Testis (tissue), 3 donors: ENCODE results near the gene EFCAB7. TPM values are rescaled to one million over a fixed set of nuclear protein-coding genes. Genes with fewer than 3 reads are reported as not detected.

Experiments
- DNase-seq: peaks from one replicate; pipeline ENCODE4 v3.0.0-alpha.2; 2019
- H3K27ac ChIP-seq, 2 donors: fragments of 200-600 bp; sonication (generic); one replicate each; pipeline ENCODE4 v1.5.1; 2019
- H3K27me3 ChIP-seq: fragments of 200-600 bp; sonication (generic); one replicate; pipeline ENCODE4 v1.5.1; 2019
- H3K36me3 ChIP-seq: fragments of 200-600 bp; sonication (generic); one replicate; pipeline ENCODE4 v1.5.1; 2017; ENCODE audit warnings: low read depth; ENCODE audit errors: missing control alignments
- H3K4me1 ChIP-seq: fragments of 200-600 bp; sonication (generic); one replicate; pipeline ENCODE4 v1.5.1; 2019
- H3K4me3 ChIP-seq, 2 donors: fragments of 200-600 bp; sonication (generic); one replicate each; pipeline ENCODE4 v1.5.1; 2017 to 2019
- H3K9me3 ChIP-seq: fragments of 200-600 bp; sonication (generic); one replicate; pipeline ENCODE4 v1.5.1; 2017
- POLR2A ChIP-seq: fragments of 450-650 bp; IDR thresholded peaks from one replicate; pipeline ENCODE4 v1.6.1; 2017; ENCODE audit warnings: antibody characterized with exemption, mild to moderate bottlenecking, moderate library complexity
- WGBS, 2 donors: methylation state at CpG; one replicate each; pipeline ENCODE4 v1.1.5; 2018; 5-methylcytosine and 5-hydroxymethylcytosine counted together
- intact Hi-C: fragments of 100-400 bp; cut with DNase I; formaldehyde crosslinking; loops from one replicate; pipeline ENCODE4 v1.15.1; 2023; ENCODE audit warnings: low total_unique reads
- polyA plus RNA-seq: library from polyadenylated mRNA; stranded (reverse); fragments of 350-450 nt; fragmentation: Illumina TruSeq; extraction: RNeasy Lipid Tissue Mini Kit (QIAGEN cat#74804); gene quantifications from one replicate; pipeline ENCODE4 v1.2.3, GENCODE V29; 2014; ENCODE audit warnings: low read depth, low replicate concordance; ENCODE audit not compliant: insufficient read depth
- total RNA-seq, 2 donors: library from RNA; depleted of rRNA; stranded (reverse); fragments of >200 nt; gene quantifications; one replicate each; pipeline ENCODE4 v1.2.3, GENCODE V29; 2016
- TF ChIP-seq, protein P1 (sequence below), 3 experiments: fragments of 450-650 bp in 2 of 3; fragments of 200-600 bp in 1 of 3; sonication (generic) in 1 of 3; IDR thresholded peaks; one replicate each; pipeline ENCODE4 v1.5.1; 2016 to 2019; ENCODE audit warnings: antibody characterized with exemption in 3 of 3, mild to moderate bottlenecking in 2 of 3, moderate library complexity in 1 of 3

EFCAB7 gene
- total and polyA plus RNA-seq, 3 donors from 2014 or later: 15.2 to 18.2 (median 15.6) TPM

DNA sequence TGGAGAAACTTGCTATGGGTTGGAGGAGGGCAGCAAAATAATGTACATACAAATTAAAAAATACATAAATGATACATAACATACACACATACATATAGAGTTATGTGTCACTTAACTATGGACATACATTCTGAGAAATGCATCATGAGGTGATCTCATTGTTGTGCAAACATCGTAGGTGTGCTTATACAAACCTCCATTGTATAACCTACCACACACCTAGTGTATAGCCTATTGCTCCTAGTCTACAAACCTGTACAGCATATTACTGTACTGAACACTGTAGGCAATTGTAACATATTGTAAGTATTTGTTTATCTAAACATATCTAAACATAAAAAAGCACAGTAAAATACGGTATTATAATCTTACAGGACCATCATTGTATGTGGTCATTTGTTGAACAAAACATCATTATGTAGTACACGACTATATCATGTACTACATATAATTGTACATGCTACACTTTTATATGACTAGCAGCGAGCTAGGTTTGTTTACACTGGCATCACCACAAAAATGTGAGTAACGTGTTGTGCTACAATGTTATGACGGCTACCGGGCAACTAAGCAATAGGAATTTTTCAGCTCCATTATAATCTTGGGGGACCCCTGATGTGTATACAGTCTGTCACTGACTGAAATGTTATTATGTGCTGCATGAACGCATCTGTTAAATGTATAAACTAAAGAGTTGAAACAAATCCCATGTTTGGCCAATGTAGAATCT, 35.8 kb upstream of the EFCAB7 start:
- Histone ChIP-seq H3K27me3 (no peaks in the 10 kb centered on the region), H3K4me3 (no peak overlapping the region), H3K27ac (no peak overlapping the region), H3K9me3 (no peaks in the 10 kb centered on the region), H3K36me3 (no peaks in the 10 kb centered on the region), H3K4me1 (no peaks in the 10 kb centered on the region)
- TF ChIP-seq, protein P1, sequence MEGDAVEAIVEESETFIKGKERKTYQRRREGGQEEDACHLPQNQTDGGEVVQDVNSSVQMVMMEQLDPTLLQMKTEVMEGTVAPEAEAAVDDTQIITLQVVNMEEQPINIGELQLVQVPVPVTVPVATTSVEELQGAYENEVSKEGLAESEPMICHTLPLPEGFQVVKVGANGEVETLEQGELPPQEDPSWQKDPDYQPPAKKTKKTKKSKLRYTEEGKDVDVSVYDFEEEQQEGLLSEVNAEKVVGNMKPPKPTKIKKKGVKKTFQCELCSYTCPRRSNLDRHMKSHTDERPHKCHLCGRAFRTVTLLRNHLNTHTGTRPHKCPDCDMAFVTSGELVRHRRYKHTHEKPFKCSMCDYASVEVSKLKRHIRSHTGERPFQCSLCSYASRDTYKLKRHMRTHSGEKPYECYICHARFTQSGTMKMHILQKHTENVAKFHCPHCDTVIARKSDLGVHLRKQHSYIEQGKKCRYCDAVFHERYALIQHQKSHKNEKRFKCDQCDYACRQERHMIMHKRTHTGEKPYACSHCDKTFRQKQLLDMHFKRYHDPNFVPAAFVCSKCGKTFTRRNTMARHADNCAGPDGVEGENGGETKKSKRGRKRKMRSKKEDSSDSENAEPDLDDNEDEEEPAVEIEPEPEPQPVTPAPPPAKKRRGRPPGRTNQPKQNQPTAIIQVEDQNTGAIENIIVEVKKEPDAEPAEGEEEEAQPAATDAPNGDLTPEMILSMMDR (IDR thresholded peaks at IDR 0.05): no peak
- TF ChIP-seq POLR2A: no peak
- intact Hi-C loops: no loop called here
- WGBS, 2 donors: 91% methylated on average over 8 of the region's 8 CpGs
- DNase-seq: no peak

DNA sequence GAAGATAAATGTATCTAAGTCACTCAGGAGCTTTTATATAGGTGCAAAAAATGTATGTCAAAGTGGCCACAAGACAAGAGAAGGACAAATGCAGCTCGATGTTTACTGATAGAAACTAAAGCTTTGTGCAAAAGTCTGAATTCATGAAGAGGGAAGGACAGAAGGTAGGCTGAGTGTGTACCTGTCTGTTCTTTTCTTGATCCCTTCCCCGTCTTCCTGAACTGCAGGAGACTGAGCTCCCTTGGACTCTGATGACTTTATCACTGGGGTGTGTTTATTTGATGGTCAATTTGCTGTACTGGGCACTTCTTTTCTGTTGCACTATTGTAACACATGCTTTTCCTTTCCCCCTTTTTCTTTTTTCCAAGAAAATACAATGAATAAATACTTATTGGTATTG, 25.7 kb upstream of the EFCAB7 start:
- Histone ChIP-seq H3K27me3 (no peaks in the 10 kb centered on the region), H3K9me3 (no peaks in the 10 kb centered on the region), H3K36me3 (no peaks in the 10 kb centered on the region), H3K27ac (no peak overlapping the region), H3K4me1 (no peaks in the 10 kb centered on the region), H3K4me3 (no peak overlapping the region)
- intact Hi-C loops: no loop called here
- TF ChIP-seq POLR2A: no peak
- TF ChIP-seq, protein P1 (IDR thresholded peaks at IDR 0.05): no peak
- DNase-seq: no peak
- WGBS, 2 donors: 90 to 95% methylated on average over 2 of the region's 2 CpGs

DNA sequence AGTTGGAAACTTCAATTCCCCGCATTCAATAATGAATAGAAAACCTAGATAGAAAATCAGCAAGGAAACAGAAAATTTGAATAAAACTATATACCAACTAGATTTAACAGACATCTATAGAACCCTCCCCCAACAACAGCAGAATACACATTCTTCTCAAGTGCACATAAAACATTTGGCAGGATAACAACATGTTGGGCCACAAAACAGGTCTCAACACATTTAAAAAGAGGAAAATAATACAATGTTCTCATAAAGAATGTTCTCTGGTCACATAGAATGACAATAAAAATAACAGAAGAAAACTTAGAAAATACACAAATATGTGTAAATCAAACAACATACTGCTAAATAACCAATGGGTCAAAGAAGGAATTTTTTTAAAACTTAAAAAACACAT, 25.2 kb upstream of the EFCAB7 start:
- H3K9me3 ChIP-seq: no peaks in the 10 kb centered on the region
- H3K27ac ChIP-seq: no peak overlapping the region
- TF ChIP-seq, protein P1 (IDR thresholded peaks at IDR 0.05): no peak
- no peak for TF ChIP-seq POLR2A
- 95 to 100% methylated on average over 1 of the region's 1 CpG for WGBS, 2 donors
- H3K36me3 ChIP-seq: no peaks in the 10 kb centered on the region
- H3K27me3 ChIP-seq: no peaks in the 10 kb centered on the region
- intact Hi-C loops: no loop called here
- H3K4me1 ChIP-seq: no peaks in the 10 kb centered on the region
- DNase-seq: no peak
- no peak overlapping the region for H3K4me3 ChIP-seq

DNA sequence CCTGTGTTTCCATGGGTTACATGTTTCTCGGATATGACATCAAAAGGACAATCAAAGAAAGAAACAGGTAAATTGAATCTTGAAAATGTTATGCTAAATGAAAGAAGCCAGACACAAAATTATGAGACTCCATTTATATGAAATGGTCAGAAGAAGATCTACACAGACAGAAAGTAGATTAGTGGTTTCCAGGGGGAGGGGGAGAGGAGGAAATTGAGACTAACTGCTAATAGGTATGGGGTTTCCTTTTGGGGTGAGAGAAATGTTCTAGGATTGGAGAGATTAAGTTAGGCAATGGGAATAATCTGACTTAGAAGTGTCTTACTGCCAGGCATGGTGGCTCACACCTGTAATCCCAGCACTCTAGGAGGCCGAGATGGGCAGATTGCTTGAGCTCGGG, 22.1 kb upstream of the EFCAB7 start:
- no peaks in the 10 kb centered on the region for H3K9me3 ChIP-seq
- H3K36me3 ChIP-seq: no peaks in the 10 kb centered on the region
- H3K4me3 ChIP-seq: no peak overlapping the region
- TF ChIP-seq POLR2A: no peak
- TF ChIP-seq, protein P1 (IDR thresholded peaks at IDR 0.05): no peak
- intact Hi-C loops: no loop called here
- 90 to 95% methylated on average over 3 of the region's 3 CpGs for WGBS, 2 donors
- DNase-seq: no peak
- no peaks in the 10 kb centered on the region for H3K4me1 ChIP-seq
- H3K27me3 ChIP-seq: no peaks in the 10 kb centered on the region
- H3K27ac ChIP-seq: no peak overlapping the region

DNA sequence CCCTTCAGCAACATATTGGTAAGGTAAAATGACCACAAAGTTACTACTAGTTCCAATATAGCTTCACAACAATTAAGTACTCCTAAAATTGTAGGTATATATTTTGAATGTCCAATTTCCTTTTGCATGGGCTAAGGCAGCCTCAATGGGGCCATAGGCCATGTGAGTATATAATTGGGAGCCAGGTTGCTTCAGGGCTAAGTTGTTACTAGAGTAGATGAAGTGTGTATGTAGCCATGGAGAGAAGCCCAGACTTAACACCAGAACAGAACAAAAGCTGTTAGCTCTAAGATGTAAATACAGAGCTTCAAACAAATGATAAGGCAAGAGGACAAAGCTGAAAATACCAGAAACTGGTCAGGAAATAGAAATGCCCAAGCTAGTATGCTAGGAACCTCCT, 16.5 kb upstream of the EFCAB7 start:
- Histone ChIP-seq H3K4me1 (no peaks in the 10 kb centered on the region), H3K4me3 (no peak overlapping the region), H3K27me3 (no peaks in the 10 kb centered on the region), H3K36me3 (no peaks in the 10 kb centered on the region), H3K9me3 (no peaks in the 10 kb centered on the region), H3K27ac (no peak overlapping the region)
- intact Hi-C loops: no loop called here
- TF ChIP-seq POLR2A: no peak
- TF ChIP-seq, protein P1 (IDR thresholded peaks at IDR 0.05): no peak
- no peak for DNase-seq
